GM18519 (cell line): ENCODE measurements around the gene CFAP20.
"Not testable (repeated sequence)": the region's sequence is repeated elsewhere in the genome, so short reads cannot be mapped to it uniquely, and the experiment has no call there.

Experiments
- ATAC-seq: cut with Tn5 transposase; IDR thresholded peaks from one replicate; pipeline ENCODE4 v1.9.1; 2021; ENCODE audit warnings: mild to moderate bottlenecking, moderate library complexity; ENCODE audit not compliant: unreplicated experiment, low FRiP score

The CFAP20 gene

GRCh38 chr16:58072134-58072533, 57.0 kb downstream of the CFAP20 start:
- not testable (repeated sequence) for ATAC-seq

DNA sequence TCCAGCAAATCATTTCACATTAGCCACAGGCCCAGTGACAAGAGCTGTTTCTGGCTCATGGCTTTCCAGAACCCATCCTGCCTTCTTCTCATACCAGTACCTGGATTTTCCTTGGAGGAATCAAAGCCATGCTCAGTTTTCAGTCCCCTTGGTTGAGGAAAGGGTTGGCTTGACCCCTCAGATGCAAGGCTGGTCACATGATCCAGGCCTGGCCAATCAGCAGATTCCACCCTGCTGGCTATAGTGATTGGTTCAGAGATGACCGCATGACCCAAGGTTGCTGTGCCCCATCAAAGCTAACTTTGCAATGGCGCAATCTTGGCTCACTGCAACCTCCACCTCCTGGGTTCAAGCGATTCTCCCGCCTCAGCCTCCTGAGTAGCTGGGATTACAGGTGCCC, 58.6 kb downstream of the CFAP20 start:
- no peak for ATAC-seq
